Measurements from ENCODE around the gene GPR26. TPM values are rescaled to one million over a fixed set of nuclear protein-coding genes. Genes with fewer than 3 reads are reported as not detected.

Gene GPR26
- total and polyA plus RNA-seq, 2 donors (not counting 1 experiment from before 2014, with no cell fraction given), result not detected

GRCh38 chr10:123704812-123705211 lies 38.7 kb downstream of the GPR26 start:
- Mint-ChIP-seq H3K9me3 (ENCODE audit: insufficient read depth) (no peaks in the 10 kb centered on the region), H3K4me1 (no peaks in the 10 kb centered on the region), H3K27me3 (peaks cover 17% of the 10 kb centered on the region), H3K4me3 (no peak overlapping the region), H3K27ac (no peak overlapping the region)
- intact Hi-C loops (cut with micrococcal nuclease), result no loop called here
- H4K20me1 ChIP-seq (ENCODE audit: control insufficient read depth, insufficient read depth, low read length, poor library complexity, severe bottlenecking), result no peaks in the 10 kb centered on the region
- H3K27ac ChIP-seq (ENCODE audit: low read length in 2 of 2), result no peak overlapping the region
- CTCF ChIA-PET, result no interaction called here
- no peaks in the 10 kb centered on the region for H3K4me1 ChIP-seq (ENCODE audit: control insufficient read depth in 2 of 2, insufficient read depth in 2 of 2, low read length in 2 of 2)
- no peaks in the 10 kb centered on the region for H3K9me3 ChIP-seq (ENCODE audit: control extremely low read depth in 1 of 3, control insufficient read depth in 2 of 3, insufficient read depth in 1 of 3, low read length in 2 of 3)
- H2AFZ ChIP-seq (ENCODE audit: insufficient read depth, low read depth, low read length, poor library complexity, severe bottlenecking), result no peak overlapping the region
- H3K27me3 ChIP-seq (replicated peaks in 1 of 4; ENCODE audit: control extremely low read depth in 1 of 4, control insufficient read depth in 3 of 4, insufficient read depth in 4 of 4, low read length in 3 of 4), result no peaks in the 10 kb centered on the region
- no peak overlapping the region for H3K4me2 ChIP-seq (replicated peaks; ENCODE audit: low read depth, low read length, poor library complexity, severe bottlenecking)
- WGBS (ENCODE audit: insufficient coverage), result 33% methylated on average over 4 of the region's 6 CpGs
- POLR2A ChIA-PET, result no interaction called here
- no peak overlapping the region for H3K9ac ChIP-seq (ENCODE audit: low read length)
- DNase-seq, result no peak
- H3K79me2 ChIP-seq (ENCODE audit: control insufficient read depth, insufficient read depth, low read length), result no peaks in the 10 kb centered on the region
- no peak overlapping the region for H3K4me3 ChIP-seq (ENCODE audit: control extremely low read depth in 1 of 5, extremely low read depth in 1 of 5, insufficient read depth in 1 of 5, low read depth in 2 of 5, low read length in 4 of 5)
- H3K36me3 ChIP-seq (replicated peaks in 1 of 2; ENCODE audit: control extremely low read depth in 1 of 2, control insufficient read depth in 1 of 2, extremely low read depth in 1 of 2, insufficient read depth in 2 of 2, low read length in 1 of 2), result no peaks in the 10 kb centered on the region
- ATAC-seq (ENCODE audit: low read depth), result no peak
- no peak for TF ChIP-seq EZH2 (IDR thresholded peaks at IDR 0.05; ENCODE audit: borderline replicate concordance, insufficient read depth, low read depth, low read length, poor library complexity, severe bottlenecking)
- TF ChIP-seq, protein P1, sequence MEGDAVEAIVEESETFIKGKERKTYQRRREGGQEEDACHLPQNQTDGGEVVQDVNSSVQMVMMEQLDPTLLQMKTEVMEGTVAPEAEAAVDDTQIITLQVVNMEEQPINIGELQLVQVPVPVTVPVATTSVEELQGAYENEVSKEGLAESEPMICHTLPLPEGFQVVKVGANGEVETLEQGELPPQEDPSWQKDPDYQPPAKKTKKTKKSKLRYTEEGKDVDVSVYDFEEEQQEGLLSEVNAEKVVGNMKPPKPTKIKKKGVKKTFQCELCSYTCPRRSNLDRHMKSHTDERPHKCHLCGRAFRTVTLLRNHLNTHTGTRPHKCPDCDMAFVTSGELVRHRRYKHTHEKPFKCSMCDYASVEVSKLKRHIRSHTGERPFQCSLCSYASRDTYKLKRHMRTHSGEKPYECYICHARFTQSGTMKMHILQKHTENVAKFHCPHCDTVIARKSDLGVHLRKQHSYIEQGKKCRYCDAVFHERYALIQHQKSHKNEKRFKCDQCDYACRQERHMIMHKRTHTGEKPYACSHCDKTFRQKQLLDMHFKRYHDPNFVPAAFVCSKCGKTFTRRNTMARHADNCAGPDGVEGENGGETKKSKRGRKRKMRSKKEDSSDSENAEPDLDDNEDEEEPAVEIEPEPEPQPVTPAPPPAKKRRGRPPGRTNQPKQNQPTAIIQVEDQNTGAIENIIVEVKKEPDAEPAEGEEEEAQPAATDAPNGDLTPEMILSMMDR (IDR thresholded peaks at IDR 0.05), result no peak

DNA sequence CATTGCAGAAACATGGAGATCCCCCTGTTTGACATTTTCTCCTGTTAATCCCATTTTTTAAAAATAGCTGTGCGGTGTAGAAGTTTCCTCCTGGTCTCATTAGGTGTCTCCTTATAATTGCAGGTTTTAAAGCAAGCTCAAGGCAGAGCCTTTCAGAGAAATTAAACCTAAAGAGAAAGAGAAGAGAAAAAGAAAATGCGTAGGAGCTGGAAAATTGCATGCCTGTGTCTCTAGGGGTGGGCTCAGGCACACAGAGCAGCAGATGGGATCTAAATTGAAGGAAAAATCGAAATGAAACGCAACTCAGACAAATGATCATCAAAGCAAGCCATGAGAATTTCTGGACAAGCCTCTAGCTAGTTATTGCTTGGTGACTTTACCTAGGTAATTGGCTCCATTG lies 40.1 kb downstream of the GPR26 start:
- DNase-seq (no peak), ATAC-seq (ENCODE audit: low read depth) (no peak)
- Mint-ChIP-seq H3K4me3 (no peak overlapping the region), H3K27ac (no peak overlapping the region), H3K4me1 (no peaks in the 10 kb centered on the region), H3K27me3 (peaks cover 17% of the 10 kb centered on the region), H3K9me3 (ENCODE audit: insufficient read depth) (no peaks in the 10 kb centered on the region)
- Histone ChIP-seq H2AFZ (ENCODE audit: insufficient read depth, low read depth, low read length, poor library complexity, severe bottlenecking) (no peak overlapping the region), H3K9ac (ENCODE audit: low read length) (no peak overlapping the region), H3K79me2 (ENCODE audit: control insufficient read depth, insufficient read depth, low read length) (no peaks in the 10 kb centered on the region), H4K20me1 (ENCODE audit: control insufficient read depth, insufficient read depth, low read length, poor library complexity, severe bottlenecking) (no peaks in the 10 kb centered on the region), H3K4me1 (ENCODE audit: control insufficient read depth in 2 of 2, insufficient read depth in 2 of 2, low read length in 2 of 2) (no peaks in the 10 kb centered on the region), H3K9me3 (ENCODE audit: control extremely low read depth in 1 of 3, control insufficient read depth in 2 of 3, insufficient read depth in 1 of 3, low read length in 2 of 3) (no peaks in the 10 kb centered on the region), H3K27me3 (replicated peaks in 1 of 4; ENCODE audit: control extremely low read depth in 1 of 4, control insufficient read depth in 3 of 4, insufficient read depth in 4 of 4, low read length in 3 of 4) (no peaks in the 10 kb centered on the region), H3K36me3 (replicated peaks in 1 of 2; ENCODE audit: control extremely low read depth in 1 of 2, control insufficient read depth in 1 of 2, extremely low read depth in 1 of 2, insufficient read depth in 2 of 2, low read length in 1 of 2) (no peaks in the 10 kb centered on the region), H3K4me3 (ENCODE audit: control extremely low read depth in 1 of 5, extremely low read depth in 1 of 5, insufficient read depth in 1 of 5, low read depth in 2 of 5, low read length in 4 of 5) (no peak overlapping the region), H3K4me2 (replicated peaks; ENCODE audit: low read depth, low read length, poor library complexity, severe bottlenecking) (no peak overlapping the region), H3K27ac (ENCODE audit: low read length in 2 of 2) (no peak overlapping the region)
- TF ChIP-seq, protein P1 (IDR thresholded peaks at IDR 0.05), result no peak
- TF ChIP-seq EZH2 (IDR thresholded peaks at IDR 0.05; ENCODE audit: borderline replicate concordance, insufficient read depth, low read depth, low read length, poor library complexity, severe bottlenecking), result no peak
- ChIA-PET POLR2A (no interaction called here), CTCF (interaction anchor here (0.7 kb wide), 1 partner anchor 18 kb away, joined by 3 read pairs; no protein-coding TSS in a partner anchor)
- WGBS (ENCODE audit: insufficient coverage), result 100% methylated on average over 1 of the region's 4 CpGs
- intact Hi-C loops (cut with micrococcal nuclease), result no loop called here

All from B cell (primary cell).